22Rv1 (cell line): ENCODE results near the gene LBHD1.
A peak's percentile ranks its signal among the peaks of the same experiment; 100 is the strongest.

Experiments
- H3K27ac ChIP-seq: fragments of 450-650 bp; 2 replicates; pipeline ENCODE4 v1.5.1; 2017
- CTCF ChIP-seq: fragments of 450-650 bp; IDR thresholded peaks from 2 replicates; pipeline ENCODE4 v1.5.1; 2017; ENCODE audit warnings: mild to moderate bottlenecking
- ZFX ChIP-seq: fragments of 450-650 bp; IDR thresholded peaks from 2 replicates; pipeline ENCODE4 v1.6.1; 2017; ENCODE audit warnings: antibody characterized with exemption, borderline replicate concordance

Gene LBHD1

DNA sequence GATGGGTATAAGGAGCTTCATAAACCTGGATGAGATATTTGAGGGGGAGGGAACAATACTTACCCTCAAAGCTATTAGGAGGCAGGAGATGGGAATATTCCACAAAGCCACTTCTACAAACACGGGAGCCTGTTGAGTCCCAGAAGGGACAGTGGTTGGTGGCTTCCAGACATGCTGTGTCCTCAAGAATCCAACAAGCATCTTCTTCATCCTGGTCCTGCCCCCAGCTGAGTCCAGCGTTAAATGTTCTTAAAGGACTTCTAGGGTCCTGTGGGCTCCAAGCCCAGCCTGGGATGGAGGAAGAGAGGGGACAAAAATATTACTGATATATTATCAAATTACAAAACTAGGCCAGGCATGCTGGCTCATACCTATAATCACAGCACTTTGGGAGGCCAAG is 4.6 kb downstream of the LBHD1 start:
- TF ChIP-seq CTCF: no peak
- no peak for TF ChIP-seq ZFX
- peak overlapping the region; percentile 95 for H3K27ac ChIP-seq

DNA sequence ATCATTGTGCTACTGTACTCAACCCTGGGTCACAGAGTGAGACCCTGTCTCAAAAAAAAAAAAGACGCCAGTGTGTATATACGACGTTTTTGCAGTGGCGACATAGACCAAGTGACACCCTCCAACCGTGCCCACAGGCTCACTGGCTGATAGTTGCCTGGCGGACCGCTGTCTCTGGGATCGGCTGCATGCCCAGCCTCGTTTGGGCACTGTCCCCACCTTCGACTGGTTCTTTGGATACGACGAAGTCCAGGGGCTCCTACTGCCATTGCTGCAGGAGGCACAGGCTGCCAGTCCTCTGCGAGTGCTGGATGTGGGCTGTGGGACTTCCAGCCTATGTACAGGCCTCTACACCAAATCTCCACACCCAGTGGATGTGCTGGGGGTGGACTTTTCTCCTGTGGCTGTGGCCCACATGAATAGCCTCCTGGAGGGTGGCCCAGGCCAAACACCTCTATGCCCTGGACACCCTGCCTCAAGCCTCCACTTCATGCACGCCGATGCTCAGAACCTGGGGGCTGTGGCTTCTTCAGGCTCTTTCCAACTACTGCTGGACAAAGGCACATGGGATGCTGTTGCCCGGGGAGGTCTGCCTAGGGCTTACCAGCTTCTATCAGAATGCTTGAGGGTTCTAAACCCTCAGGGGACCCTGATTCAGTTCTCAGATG is 5.7 kb downstream of the LBHD1 start:
- peak overlapping the region; percentile 95 for H3K27ac ChIP-seq
- no peak for TF ChIP-seq CTCF
- TF ChIP-seq ZFX: no peak

GRCh38 chr11:62665599-62666258 is 6.3 kb downstream of the LBHD1 start:
- TF ChIP-seq ZFX (no peak), CTCF (no peak)
- peak overlapping the region; percentile 95 for H3K27ac ChIP-seq

DNA sequence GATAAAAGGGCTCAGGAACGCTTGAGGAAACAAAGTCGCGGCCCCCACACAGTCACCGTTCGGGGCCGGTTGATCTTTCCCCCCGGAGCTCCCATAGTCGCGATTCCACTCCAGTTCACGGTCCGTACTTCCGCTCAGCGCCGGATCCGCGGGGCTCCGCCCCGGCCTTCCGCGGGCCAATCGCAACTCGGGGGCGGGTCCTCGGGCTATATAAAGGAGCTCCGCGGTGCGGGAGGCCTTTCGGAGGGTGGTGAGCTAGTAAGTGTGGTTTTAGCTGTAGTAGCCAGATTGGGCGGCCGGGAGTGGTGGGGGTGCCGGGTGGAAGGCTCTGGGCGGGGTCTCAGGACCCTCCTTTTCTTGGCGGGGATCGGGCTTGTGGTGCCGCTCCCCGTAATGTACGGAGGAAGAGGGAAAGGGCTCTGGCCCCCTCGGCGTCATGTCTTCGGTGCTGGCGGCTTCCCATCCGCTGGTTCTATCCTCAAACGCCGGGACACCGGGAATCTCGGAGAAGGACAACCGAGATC is 6.9 kb downstream of the LBHD1 start, which contains the start of the genes C11orf98 and CSKMT:
C11orf98 (minus strand) TSS at position 136 of the 524 bp plus-strand sequence; CDS start at position 95, 41 bp downstream.
CSKMT (plus strand) TSS at position 238 of the 524 bp plus-strand sequence. CDS start 568 bp downstream, outside the sequence.
- H3K27ac ChIP-seq: peak within 1 kb of the TSS; percentile 95
- no peak for TF ChIP-seq ZFX
- TF ChIP-seq CTCF: no peak

- H3K27ac ChIP-seq: peak overlapping the region; percentile 95
- no peak for TF ChIP-seq ZFX
- no peak for TF ChIP-seq CTCF
These were observed 7.5 kb downstream of the LBHD1 start for GRCh38 chr11:62664405-62665074.

DNA sequence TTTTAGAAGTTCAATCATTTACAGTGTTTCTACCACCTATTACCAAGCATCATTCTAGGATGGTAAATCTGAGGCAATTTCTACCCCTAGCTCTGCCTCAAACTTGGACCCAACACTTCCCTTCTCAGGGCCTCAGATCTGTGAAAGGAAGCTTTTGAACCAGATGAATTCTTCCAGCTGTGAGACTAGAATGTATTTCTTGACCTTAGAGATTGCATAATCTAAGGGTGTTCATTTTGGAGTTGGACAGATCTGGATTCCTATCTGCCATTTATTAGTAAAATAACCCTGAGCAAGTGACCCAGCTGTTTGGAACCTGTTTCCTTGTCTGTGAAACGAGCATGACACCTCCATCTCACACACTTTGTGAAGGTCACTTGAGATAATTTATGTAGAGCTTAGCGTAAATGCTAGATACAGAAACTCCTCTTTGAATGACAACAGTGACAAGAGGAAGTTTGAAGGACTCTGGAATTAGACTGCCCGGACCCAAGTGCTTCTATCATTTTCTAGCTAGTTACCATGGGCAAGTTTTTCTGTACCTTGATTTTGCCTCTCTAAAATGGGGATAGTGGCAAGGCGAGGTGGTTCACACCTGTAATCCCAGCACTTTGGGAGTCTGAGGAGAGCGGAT is 15.2 kb downstream of the LBHD1 start:
- H3K27ac ChIP-seq: no peak overlapping the region
- TF ChIP-seq ZFX (no peak), CTCF (no peak)
